ENCODE data around the gene ANKRA2.

The ANKRA2 gene

GRCh38 chr5:73596705-73597328, 31.4 kb upstream of the ANKRA2 start:
- Histone ChIP-seq H3K4me3 (no peak overlapping the region), H3K4me2 (no peak overlapping the region), H3K4me1 (no peaks in the 10 kb centered on the region), H3K36me3 (no peaks in the 10 kb centered on the region), H3K27ac (no peak overlapping the region), H4K20me1 (no peaks in the 10 kb centered on the region), H3K9ac (no peak overlapping the region), H3K9me3 (replicated peaks in 1 of 11) (peaks cover 4 to 11% (median 6%) of the 10 kb centered on the region in 11 experiments; a peak in 19 of 22 replicates), H3K27me3 (no peaks in the 10 kb centered on the region)
- TF ChIP-seq Cebpa-rat (IDR thresholded peaks at IDR 0.05): no peak

GRCh38 chr5:73592551-73592950, 27.1 kb upstream of the ANKRA2 start:
- Histone ChIP-seq H3K27me3 (no peaks in the 10 kb centered on the region), H3K4me2 (no peak overlapping the region), H3K4me1 (no peaks in the 10 kb centered on the region), H3K9ac (no peak overlapping the region), H3K27ac (no peak overlapping the region), H3K9me3 (replicated peaks in 1 of 11) (no peaks in the 10 kb centered on the region), H4K20me1 (0 out of 22 replicates have a peak, but pooled peaks cover 0 to 5% (median 0%) of the 10 kb centered on the region in 11 experiments), H3K36me3 (no peaks in the 10 kb centered on the region), H3K4me3 (no peak overlapping the region)
- TF ChIP-seq Cebpa-rat (IDR thresholded peaks at IDR 0.05): no peak

GRCh38 chr5:73591698-73592501, 26.5 kb upstream of the ANKRA2 start:
- no peak for TF ChIP-seq Cebpa-rat (IDR thresholded peaks at IDR 0.05)
- Histone ChIP-seq H3K4me2 (no peak overlapping the region), H3K36me3 (no peaks in the 10 kb centered on the region), H3K27ac (no peak overlapping the region), H3K9me3 (replicated peaks in 1 of 11) (no peaks in the 10 kb centered on the region), H3K9ac (no peak overlapping the region), H3K27me3 (no peaks in the 10 kb centered on the region), H4K20me1 (0 out of 22 replicates have a peak, but pooled peaks cover 0 to 5% (median 0%) of the 10 kb centered on the region in 11 experiments), H3K4me1 (no peaks in the 10 kb centered on the region), H3K4me3 (no peak overlapping the region)

GRCh38 chr5:73591102-73591695, 25.8 kb upstream of the ANKRA2 start:
- Histone ChIP-seq H3K4me3 (no peak overlapping the region), H3K36me3 (no peaks in the 10 kb centered on the region; a peak in 1 of 22 replicates), H3K4me2 (no peak overlapping the region), H3K4me1 (no peaks in the 10 kb centered on the region), H3K9me3 (replicated peaks in 1 of 11) (no peaks in the 10 kb centered on the region), H4K20me1 (0 out of 22 replicates have a peak, but pooled peaks cover 0 to 8% (median 0%) of the 10 kb centered on the region in 11 experiments), H3K27ac (no peak overlapping the region), H3K9ac (no peak overlapping the region), H3K27me3 (no peaks in the 10 kb centered on the region)
- TF ChIP-seq Cebpa-rat (IDR thresholded peaks at IDR 0.05): no peak

GRCh38 chr5:73587923-73588322, 22.5 kb upstream of the ANKRA2 start:
- no peak overlapping the region for H3K9ac ChIP-seq
- no peaks in the 10 kb centered on the region for H3K27me3 ChIP-seq
- H3K9me3 ChIP-seq (replicated peaks in 1 of 11): no peaks in the 10 kb centered on the region
- H3K4me2 ChIP-seq: no peak overlapping the region
- H3K4me1 ChIP-seq: peaks cover 0 to 5% (median 0%) of the 10 kb centered on the region in 10 experiments; a peak in 2 of 20 replicates
- no peak overlapping the region for H3K4me3 ChIP-seq
- no peak for TF ChIP-seq Cebpa-rat (IDR thresholded peaks at IDR 0.05)
- peaks cover 5 to 20% (median 11%) of the 10 kb centered on the region in 11 experiments; a peak in 15 of 22 replicates for H3K36me3 ChIP-seq
- peaks cover 0 to 13% (median 0%) of the 10 kb centered on the region in 11 experiments; a peak in 1 of 22 replicates for H4K20me1 ChIP-seq
- no peak overlapping the region for H3K27ac ChIP-seq

GRCh38 chr5:73582285-73583145, 17.1 kb upstream of the ANKRA2 start:
- H3K4me1 ChIP-seq: peaks cover 0 to 5% (median 0%) of the 10 kb centered on the region in 10 experiments; a peak in 2 of 20 replicates
- no peak overlapping the region for H3K27ac ChIP-seq
- no peaks in the 10 kb centered on the region for H3K27me3 ChIP-seq
- peaks cover 50 to 70% (median 60%) of the 10 kb centered on the region in 11 experiments for H3K36me3 ChIP-seq
- no peak for TF ChIP-seq Cebpa-rat (IDR thresholded peaks at IDR 0.05)
- H4K20me1 ChIP-seq: peaks cover 0 to 13% (median 0%) of the 10 kb centered on the region in 11 experiments; a peak in 1 of 22 replicates
- H3K9ac ChIP-seq: no peak overlapping the region
- H3K4me3 ChIP-seq: no peak overlapping the region
- no peaks in the 10 kb centered on the region for H3K9me3 ChIP-seq (replicated peaks in 1 of 11)
- no peak overlapping the region; a peak in 1 of 22 replicates for H3K4me2 ChIP-seq

GRCh38 chr5:73565969-73566547, 619 bp upstream of the ANKRA2 start:
- no peaks in the 10 kb centered on the region for H3K9me3 ChIP-seq (replicated peaks in 1 of 11)
- peak overlapping the region; percentile 74 to 95 (median 86) for H3K4me3 ChIP-seq
- peaks cover 0 to 29% (median 0%) of the 10 kb centered on the region in 11 experiments; a peak in 3 of 22 replicates for H4K20me1 ChIP-seq
- peaks cover 22 to 36% (median 32%) of the 10 kb centered on the region in 10 experiments for H3K4me1 ChIP-seq
- no peak for TF ChIP-seq Cebpa-rat (IDR thresholded peaks at IDR 0.05)
- H3K4me2 ChIP-seq: peak overlapping the region; percentile 79 to 93 (median 84)
- H3K27me3 ChIP-seq: no peaks in the 10 kb centered on the region
- H3K27ac ChIP-seq: peak overlapping the region; percentile 84 to 95 (median 89)
- peak overlapping the region; percentile 83 to 98 (median 93) for H3K9ac ChIP-seq
- peaks cover 34 to 57% (median 42%) of the 10 kb centered on the region in 11 experiments for H3K36me3 ChIP-seq

- H3K4me2 ChIP-seq: peak overlapping the region; percentile 77 to 94 (median 93)
- no peak for TF ChIP-seq Cebpa-rat (IDR thresholded peaks at IDR 0.05)
- no peaks in the 10 kb centered on the region for H3K27me3 ChIP-seq
- no peaks in the 10 kb centered on the region for H3K9me3 ChIP-seq (replicated peaks in 1 of 11)
- peaks cover 0 to 16% (median 0%) of the 10 kb centered on the region in 11 experiments; a peak in 3 of 22 replicates for H4K20me1 ChIP-seq
- H3K9ac ChIP-seq: peak overlapping the region; percentile 83 to 98 (median 93)
- H3K4me1 ChIP-seq: peaks cover 22 to 36% (median 32%) of the 10 kb centered on the region in 10 experiments
- peaks cover 34 to 57% (median 41%) of the 10 kb centered on the region in 11 experiments for H3K36me3 ChIP-seq
- peak overlapping the region; percentile 74 to 95 (median 86) for H3K4me3 ChIP-seq
- peak overlapping the region; percentile 84 to 95 (median 89) for H3K27ac ChIP-seq
Measured at GRCh38 chr5:73564675-73565074, 764 bp downstream of the ANKRA2 start.

Measured in BLaER1 treated with 17β-estradiol and CSF1 and Interleukin-3, amounts not matched to agents 10 nM and 100 nM (cell line).